Common myeloid progenitor, CD34-positive (primary cell): ENCODE measurements around the gene ANGPTL7.
"Not testable (repeated sequence)": the region's sequence is repeated elsewhere in the genome, so short reads cannot be mapped to it uniquely, and the experiment has no call there.

ENCODE experiments used
- CTCF ChIA-PET: fragments of 350-600 bp; sonication (Branson Sonifier 250); formaldehyde crosslinking; loops from one replicate; lab custom pipeline; 2021; ENCODE audit warnings: antibody characterized with exemption; lab: Charles Lee
- POLR2A ChIA-PET: fragments of 350-600 bp; sonication (Branson Sonifier 250); formaldehyde crosslinking; loops from one replicate; lab custom pipeline; 2021; ENCODE audit warnings: antibody characterized with exemption; lab: Charles Lee
- DNase-seq, 3 donors: peaks; one replicate each; pipeline versions ENCODE4 v3.0.0 to v3.0.0-alpha.2; 2013
- H3K27ac ChIP-seq, 2 experiments: 1 replicate in 1 of 2; 2 replicates in 1 of 2; pipeline ENCODE4 v1.7.0; 2013; ENCODE audit warnings: inconsistent platforms in 2 of 2, low read length in 2 of 2, mild to moderate bottlenecking in 2 of 2, low read depth in 1 of 2, moderate library complexity in 1 of 2; ENCODE audit not compliant: severe bottlenecking in 2 of 2, insufficient read depth in 1 of 2, poor library complexity in 1 of 2
- H3K27me3 ChIP-seq, 5 experiments: replicated peaks in 2 of 5; 1 replicate in 3 of 5; 2 replicates in 2 of 5; pipeline versions ENCODE4 v1.6.1 to v1.7.0; 2013; ENCODE audit warnings: low read length in 4 of 5, mild to moderate bottlenecking in 2 of 5, moderate library complexity in 2 of 5, inconsistent platforms in 1 of 5; ENCODE audit not compliant: insufficient read depth in 5 of 5, control insufficient read depth in 4 of 5
- H3K36me3 ChIP-seq, 4 experiments: 1 replicate in 2 of 4; 2 replicates in 2 of 4; pipeline versions ENCODE4 v1.6.1 to v1.7.0; 2013; ENCODE audit warnings: low read length in 3 of 4, control low read depth in 1 of 4, mild to moderate bottlenecking in 1 of 4; ENCODE audit not compliant: control insufficient read depth in 4 of 4, insufficient read depth in 4 of 4
- H3K4me1 ChIP-seq, 4 experiments: 1 replicate in 3 of 4; 2 replicates in 1 of 4; pipeline versions ENCODE4 v1.6.1 to v1.7.1; 2013; ENCODE audit warnings: low read length in 3 of 4, mild to moderate bottlenecking in 3 of 4, control low read depth in 1 of 4, inconsistent platforms in 1 of 4, moderate library complexity in 1 of 4; ENCODE audit not compliant: control insufficient read depth in 4 of 4, insufficient read depth in 4 of 4; ENCODE audit errors: control extremely low read depth in 1 of 4
- H3K4me3 ChIP-seq, 7 experiments: 1 replicate in 4 of 7; 2 replicates in 3 of 7; pipeline versions ENCODE4 v1.5.1 to v1.7.0; 2013; ENCODE audit warnings: mild to moderate bottlenecking in 7 of 7, low read length in 6 of 7, moderate library complexity in 6 of 7, inconsistent platforms in 2 of 7, low read depth in 2 of 7, control low read depth in 1 of 7; ENCODE audit not compliant: insufficient read depth in 4 of 7, control insufficient read depth in 1 of 7; ENCODE audit errors: extremely low read depth in 1 of 7
- H3K9me3 ChIP-seq, 5 experiments: 1 replicate in 4 of 5; 2 replicates in 1 of 5; pipeline versions ENCODE4 v1.6.1 to v1.7.1; 2013; ENCODE audit warnings: low read length in 4 of 5, mild to moderate bottlenecking in 2 of 5, inconsistent platforms in 1 of 5, low read depth in 1 of 5, moderate library complexity in 1 of 5; ENCODE audit not compliant: control insufficient read depth in 4 of 5, insufficient read depth in 2 of 5; ENCODE audit errors: control extremely low read depth in 1 of 5
- WGBS: methylation state at CpG from one replicate; pipeline ENCODE4 v1.1.5; 2013; ENCODE audit not compliant: insufficient coverage; 5-methylcytosine and 5-hydroxymethylcytosine counted together

The ANGPTL7 gene

DNA sequence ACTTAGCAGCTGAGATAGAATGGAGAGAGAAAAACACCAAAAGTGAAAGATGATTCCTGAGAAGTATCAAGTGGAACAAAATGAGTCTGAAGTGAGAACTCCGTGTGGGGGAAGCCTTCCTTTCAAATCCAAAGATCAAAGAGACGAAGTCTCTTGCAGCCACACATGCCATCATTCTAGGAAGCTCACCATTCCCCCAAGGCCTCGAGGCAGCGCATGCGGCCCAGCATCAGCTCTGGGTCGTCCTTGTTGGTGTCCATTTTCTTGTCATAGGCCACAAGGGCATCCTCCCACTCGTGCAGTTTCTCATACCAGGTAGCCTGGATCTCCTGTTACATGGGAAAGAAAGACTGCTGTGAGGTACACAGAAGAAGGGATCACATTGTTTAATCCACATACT lies 32.2 kb upstream of the ANGPTL7 start:
- DNase-seq = no peak
- WGBS = 97% methylated on average over 7 of the region's 7 CpGs
- no peak overlapping the region for H3K4me3 ChIP-seq
- H3K4me1 ChIP-seq = peaks cover 0 to 4% (median 0%) of the 10 kb centered on the region in 4 experiments
- no peaks in the 10 kb centered on the region for H3K9me3 ChIP-seq
- H3K27me3 ChIP-seq = no peaks in the 10 kb centered on the region
- POLR2A ChIA-PET = no interaction called here
- peaks cover 2 to 46% (median 30%) of the 10 kb centered on the region in 4 experiments for H3K36me3 ChIP-seq
- CTCF ChIA-PET = no interaction called here
- peak overlapping the region in 1 of 2 experiments; percentile 26 for H3K27ac ChIP-seq

DNA sequence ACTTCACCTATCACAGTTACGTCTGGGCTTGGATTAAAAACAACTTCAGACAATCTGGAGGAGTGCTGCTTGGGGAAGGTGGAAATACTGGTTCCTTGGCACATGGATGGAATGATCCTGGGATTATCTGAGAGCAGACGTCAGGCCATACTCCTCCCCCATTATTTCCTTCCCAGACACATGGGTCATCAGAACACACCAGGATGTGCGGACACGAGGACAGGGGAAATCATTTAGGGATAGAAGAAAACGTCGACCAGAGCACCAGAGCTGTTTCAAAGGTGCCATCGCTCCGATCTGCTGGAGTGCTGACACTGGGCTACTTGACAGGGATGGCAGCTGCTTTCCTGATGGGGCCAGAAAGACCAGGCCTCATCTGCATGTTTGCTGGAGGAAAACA lies 31.8 kb upstream of the ANGPTL7 start:
- POLR2A ChIA-PET = no interaction called here
- 97% methylated on average over 7 of the region's 8 CpGs for WGBS
- CTCF ChIA-PET = no interaction called here

DNA sequence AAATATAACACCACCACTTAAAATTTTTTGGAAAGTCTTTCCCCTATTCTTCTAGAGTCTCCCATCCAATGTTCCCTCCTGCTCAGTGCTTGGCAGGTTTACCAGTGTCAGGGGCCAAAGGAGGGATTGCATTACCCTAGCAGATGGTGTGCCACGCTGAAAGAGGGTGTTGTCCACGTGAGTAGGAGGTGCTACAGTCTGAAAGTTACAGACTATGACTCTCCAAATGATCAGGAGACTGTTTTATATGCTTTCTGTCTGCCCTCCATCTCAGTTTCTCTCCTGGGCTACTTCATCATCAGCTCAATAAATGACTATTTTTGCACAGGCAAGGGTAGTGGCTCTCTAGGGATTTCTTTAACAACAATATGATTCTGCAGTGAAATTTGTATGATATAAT lies 31.3 kb upstream of the ANGPTL7 start:
- CTCF ChIA-PET = no interaction called here

More for the DNA sequence above, 31.8 kb upstream of the ANGPTL7 start:
- H3K27me3 ChIP-seq = no peaks in the 10 kb centered on the region
- peaks cover 2 to 41% (median 27%) of the 10 kb centered on the region in 4 experiments for H3K36me3 ChIP-seq
- peaks cover 0 to 4% (median 0%) of the 10 kb centered on the region in 4 experiments for H3K4me1 ChIP-seq
- H3K27ac ChIP-seq = peak overlapping the region in 1 of 2 experiments; percentile 26
- DNase-seq = no peak
- H3K4me3 ChIP-seq = no peak overlapping the region
- no peaks in the 10 kb centered on the region for H3K9me3 ChIP-seq

DNA sequence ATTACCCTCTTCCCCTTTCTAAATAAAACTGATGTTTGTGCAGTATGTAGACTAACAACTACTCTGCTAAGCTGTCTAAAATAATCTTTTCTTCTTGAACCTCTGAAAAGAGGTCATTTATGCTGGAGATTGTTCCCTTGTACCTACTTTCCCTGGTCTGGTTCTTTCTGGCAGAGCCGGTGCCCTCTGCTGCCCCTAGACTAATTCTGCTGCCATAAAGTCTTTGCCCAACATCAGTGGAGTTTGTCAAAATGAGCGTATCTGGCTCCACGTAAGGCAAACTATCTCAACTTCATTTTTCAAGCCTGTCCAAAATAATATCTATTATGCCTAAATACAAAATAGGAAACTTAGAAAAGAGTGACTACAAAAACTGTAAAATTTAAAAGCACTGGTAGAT lies 30.9 kb upstream of the ANGPTL7 start:
- CTCF ChIA-PET = interaction anchor here (1.0 kb wide), 1 partner anchor 11 kb away, joined by 3 read pairs; no protein-coding TSS in a partner anchor
- no peak for DNase-seq
- Histone ChIP-seq H3K27ac (no peak overlapping the region), H3K9me3 (no peaks in the 10 kb centered on the region), H3K4me3 (no peak overlapping the region), H3K4me1 (peaks cover 0 to 4% (median 0%) of the 10 kb centered on the region in 4 experiments), H3K36me3 (peaks cover under 1 to 32% (median 22%) of the 10 kb centered on the region in 4 experiments), H3K27me3 (no peaks in the 10 kb centered on the region)
- WGBS = 100% methylated on average over 1 of the region's 3 CpGs
- POLR2A ChIA-PET = no interaction called here

More for the DNA sequence above, 31.3 kb upstream of the ANGPTL7 start:
- whole genome bisulfite sequencing = 80% methylated on average over 2 of the region's 2 CpGs
- Histone ChIP-seq H3K36me3 (peaks cover 2 to 37% (median 25%) of the 10 kb centered on the region in 4 experiments), H3K9me3 (no peaks in the 10 kb centered on the region), H3K4me1 (peaks cover 0 to 4% (median 0%) of the 10 kb centered on the region in 4 experiments), H3K27me3 (no peaks in the 10 kb centered on the region), H3K27ac (no peak overlapping the region), H3K4me3 (no peak overlapping the region)
- no peak for DNase-seq
- POLR2A ChIA-PET = no interaction called here

DNA sequence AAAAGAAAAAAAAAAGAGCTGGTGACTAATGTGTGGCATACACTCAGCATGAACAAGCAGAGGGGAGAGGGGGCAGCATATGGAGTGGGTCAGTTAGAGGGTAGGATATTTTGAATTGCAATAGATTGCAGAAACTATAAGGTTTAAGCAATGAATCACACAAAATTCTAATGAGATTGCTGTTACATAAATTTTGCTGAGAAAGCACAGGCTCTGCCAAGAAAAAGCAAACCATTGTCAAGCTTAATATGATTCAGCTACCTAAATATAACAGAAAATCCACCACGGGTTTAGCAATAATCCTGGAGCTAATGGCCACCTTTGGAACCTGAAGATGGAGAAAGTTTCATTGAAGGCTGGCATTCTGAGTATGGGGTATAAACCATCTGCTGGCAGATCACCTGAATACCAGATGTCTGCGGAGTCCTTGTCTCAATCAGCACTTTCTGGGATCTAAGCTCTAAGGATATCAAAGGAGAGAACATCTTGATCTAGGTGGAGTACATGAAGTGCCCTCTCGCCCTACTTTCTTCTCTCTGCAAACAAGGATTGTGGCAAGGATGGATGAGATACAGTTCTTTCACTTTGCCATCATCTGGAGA lies 30.3 kb upstream of the ANGPTL7 start:
- peaks cover 0 to 4% (median 0%) of the 10 kb centered on the region in 4 experiments for H3K4me1 ChIP-seq
- DNase-seq = no peak
- 88% methylated on average over 2 of the region's 3 CpGs for WGBS
- H3K27ac ChIP-seq = no peak overlapping the region
- H3K9me3 ChIP-seq = no peaks in the 10 kb centered on the region
- ChIA-PET POLR2A (no interaction called here), CTCF (interaction anchor here (1.0 kb wide), 1 partner anchor 11 kb away, joined by 3 read pairs; no protein-coding TSS in a partner anchor)
- H3K27me3 ChIP-seq = no peaks in the 10 kb centered on the region
- H3K36me3 ChIP-seq = peaks cover 0 to 29% (median 21%) of the 10 kb centered on the region in 4 experiments
- no peak overlapping the region for H3K4me3 ChIP-seq

DNA sequence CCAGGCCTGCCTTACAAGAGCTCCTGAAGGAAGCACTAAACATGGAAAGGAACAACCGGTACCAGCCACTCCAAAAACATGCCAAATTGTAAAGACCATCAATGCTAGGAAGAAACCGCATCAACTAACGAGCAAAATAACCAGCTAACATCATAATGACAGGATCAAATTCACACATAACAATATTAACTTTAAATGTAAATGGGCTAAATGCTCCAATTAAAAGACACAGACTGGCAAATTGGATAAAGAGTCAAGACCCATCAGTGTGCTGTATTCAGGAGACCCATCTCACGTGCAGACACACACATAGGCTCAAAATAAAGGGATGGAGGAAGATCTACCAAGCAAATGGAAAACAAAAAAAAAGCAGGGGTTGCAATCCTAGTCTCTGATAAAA lies 26.4 kb upstream of the ANGPTL7 start:
- CTCF ChIA-PET, H3K4me3 ChIP-seq, DNase-seq, H3K27me3 ChIP-seq, H3K4me1 ChIP-seq, H3K9me3 ChIP-seq, H3K27ac ChIP-seq, POLR2A ChIA-PET: not testable (repeated sequence)
- H3K36me3 ChIP-seq = peaks cover 0 to 11% (median 6%) of the 10 kb centered on the region in 4 experiments
- no CpG with 5 or more reads among the region's 4 CpGs for WGBS

DNA sequence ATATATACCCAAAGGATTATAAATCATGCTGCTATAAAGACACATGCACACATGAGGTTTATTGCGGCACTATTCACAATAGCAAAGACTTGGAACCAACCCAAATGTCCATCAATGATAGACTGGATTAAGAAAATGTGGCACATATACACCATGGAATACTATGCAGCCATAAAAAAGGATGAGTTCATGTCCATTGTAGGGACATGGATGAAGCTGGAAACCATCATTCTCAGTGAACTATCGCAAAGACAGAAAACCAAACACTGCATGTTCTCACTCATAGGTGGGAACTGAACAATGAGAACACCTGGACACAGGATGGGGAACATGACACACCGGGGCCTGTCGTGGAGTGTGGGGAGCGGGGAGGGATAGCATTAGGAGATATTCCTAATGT lies 22.4 kb upstream of the ANGPTL7 start:
- H3K4me1 ChIP-seq, CTCF ChIA-PET, H3K27me3 ChIP-seq, H3K9me3 ChIP-seq, H3K4me3 ChIP-seq, DNase-seq, POLR2A ChIA-PET, H3K27ac ChIP-seq: not testable (repeated sequence)
- WGBS = 100% methylated on average over 4 of the region's 5 CpGs
- H3K36me3 ChIP-seq = peaks cover 0 to 11% (median 4%) of the 10 kb centered on the region in 4 experiments
